ENCODE data around the gene ESF1.

- TF ChIP-seq CTCF (IDR thresholded peaks at IDR 0.05) = no peak
- no peak for TF ChIP-seq POLR2A (IDR thresholded peaks at IDR 0.05)
- no peak for TF ChIP-seq EP300 (IDR thresholded peaks at IDR 0.05)
These were observed 114.6 kb downstream of the ESF1 start for GRCh38 chr20:13670160-13670559.
